CD4-positive, alpha-beta T cell treated with Interleukin-10 for 1 hour (primary cell): ENCODE results near the gene PCBP2.
"Not testable (repeated sequence)": the region's sequence is repeated elsewhere in the genome, so short reads cannot be mapped to it uniquely, and the experiment has no call there.

Source experiments
- DNase-seq: peaks from one replicate; pipeline ENCODE4 v3.0.0-alpha.2; 2020

PCBP2 gene

DNA sequence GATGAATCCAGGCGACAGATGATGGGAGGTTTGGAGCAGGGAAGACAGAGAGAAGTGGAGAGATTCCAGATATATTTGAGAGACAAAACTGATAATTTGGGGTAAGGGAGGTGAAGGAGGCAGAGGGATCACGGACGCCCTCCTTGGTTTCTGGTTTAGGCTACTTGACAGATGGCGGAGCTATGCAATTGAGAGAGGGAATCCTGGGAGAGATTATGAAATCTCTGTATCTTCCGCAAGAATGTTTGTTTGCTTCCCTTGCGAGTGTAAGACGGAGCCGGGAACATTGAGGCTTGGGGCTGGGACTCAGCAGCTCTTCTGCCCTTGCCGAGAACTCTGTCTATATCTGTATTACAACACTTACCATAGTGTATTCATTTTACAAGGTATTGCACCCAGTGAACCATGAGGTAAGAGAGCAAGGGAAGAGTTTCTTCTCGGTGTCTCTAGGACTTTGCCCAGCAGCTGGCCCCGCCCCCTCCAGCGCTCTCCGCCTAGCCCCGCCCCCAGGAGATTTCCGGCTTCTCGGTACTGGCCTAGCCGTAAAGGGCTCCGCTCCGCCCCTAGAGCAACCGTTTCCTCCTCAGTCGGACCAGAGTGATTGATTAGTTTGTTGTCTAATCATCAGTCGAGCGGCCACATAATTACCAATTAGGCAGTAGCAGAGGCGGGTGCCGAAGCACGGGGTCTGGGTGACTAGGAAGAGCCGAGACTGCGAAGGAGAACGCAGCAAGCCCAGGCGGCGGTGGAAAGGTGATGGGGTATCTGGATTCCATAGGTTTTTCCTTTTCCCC lies 10.7 kb upstream of the PCBP2 start, which contains the start of gene PRR13:
Gene PRR13, plus strand, starts transcription at position 695 of the 794 bp plus-strand sequence. CDS start 981 bp downstream, outside the sequence.
- DNase-seq = peak; percentile 99

DNA sequence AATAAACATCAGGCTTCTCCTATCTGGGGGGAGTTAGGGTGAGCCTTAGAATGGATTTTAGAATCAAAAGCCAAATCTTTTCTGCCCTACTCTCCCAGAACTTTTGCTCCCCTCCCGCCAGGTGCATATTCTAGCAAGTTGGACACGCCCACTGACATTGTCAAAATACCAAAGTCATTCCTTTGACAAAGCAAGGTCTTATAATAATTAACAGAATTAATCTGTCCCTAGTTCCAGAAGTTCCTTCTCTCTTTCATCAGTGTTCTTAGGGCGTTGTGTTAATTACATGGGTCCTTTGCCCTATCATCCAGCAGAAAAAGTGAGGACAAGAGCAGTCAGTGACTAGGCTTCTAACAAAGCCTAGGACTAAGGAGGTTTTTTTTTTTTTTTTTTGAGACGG lies 7.9 kb upstream of the PCBP2 start:
- no peak for DNase-seq

DNA sequence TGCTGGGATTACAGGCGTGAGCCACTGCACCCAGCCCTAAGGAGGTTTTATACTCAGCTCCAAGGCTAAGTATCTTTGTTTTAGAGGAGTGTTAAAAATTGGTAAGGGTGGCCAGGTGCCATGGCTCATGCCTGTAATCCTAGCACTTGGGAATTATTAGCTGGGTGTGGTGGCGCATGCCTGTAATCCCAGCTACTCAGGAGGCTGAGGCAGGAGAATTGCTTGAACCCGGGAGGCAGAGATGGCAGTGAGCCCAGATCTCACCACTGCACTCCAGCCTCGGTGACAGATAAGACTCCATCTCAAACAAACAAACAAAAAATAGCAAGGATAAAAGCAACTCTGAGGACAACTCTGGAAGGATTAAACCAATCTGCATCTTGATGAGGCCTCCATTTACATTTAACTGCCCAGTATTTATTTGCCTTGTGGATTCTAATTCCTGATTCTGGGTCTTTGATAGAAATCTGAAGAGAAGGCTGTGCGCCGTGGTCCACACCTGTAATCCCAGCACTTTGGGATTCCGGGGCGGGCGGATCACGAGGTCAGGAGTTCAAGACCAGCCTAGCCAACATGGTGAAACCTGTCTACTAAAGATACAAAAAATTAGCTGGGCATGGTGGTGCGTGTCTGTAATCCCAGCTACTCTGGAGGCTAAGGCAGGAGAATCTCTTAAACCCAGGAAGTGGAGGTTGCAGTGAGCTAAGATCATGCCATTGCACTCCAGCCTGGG lies 7.1 kb upstream of the PCBP2 start:
- not testable (repeated sequence) for DNase-seq

DNA sequence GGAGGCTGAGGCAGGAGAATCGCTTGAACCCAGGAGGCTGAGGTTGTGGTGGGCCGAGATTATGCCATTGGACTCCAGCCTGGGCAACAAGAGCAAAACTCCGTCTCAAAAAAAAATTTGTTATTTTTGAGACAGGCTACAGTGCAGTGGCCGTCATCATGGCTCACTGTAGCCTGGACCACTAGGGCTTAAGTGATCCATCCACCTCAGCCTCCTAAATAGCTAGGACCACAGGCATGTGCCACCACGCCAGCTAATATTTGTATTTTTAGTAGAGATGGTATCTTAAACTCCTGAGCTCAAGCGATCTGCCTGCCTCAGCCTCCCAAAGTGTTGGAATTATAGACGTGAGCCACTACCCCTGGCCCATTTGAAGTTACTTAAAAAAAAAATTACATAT lies 966 bp upstream of the PCBP2 start:
- no peak for DNase-seq

DNA sequence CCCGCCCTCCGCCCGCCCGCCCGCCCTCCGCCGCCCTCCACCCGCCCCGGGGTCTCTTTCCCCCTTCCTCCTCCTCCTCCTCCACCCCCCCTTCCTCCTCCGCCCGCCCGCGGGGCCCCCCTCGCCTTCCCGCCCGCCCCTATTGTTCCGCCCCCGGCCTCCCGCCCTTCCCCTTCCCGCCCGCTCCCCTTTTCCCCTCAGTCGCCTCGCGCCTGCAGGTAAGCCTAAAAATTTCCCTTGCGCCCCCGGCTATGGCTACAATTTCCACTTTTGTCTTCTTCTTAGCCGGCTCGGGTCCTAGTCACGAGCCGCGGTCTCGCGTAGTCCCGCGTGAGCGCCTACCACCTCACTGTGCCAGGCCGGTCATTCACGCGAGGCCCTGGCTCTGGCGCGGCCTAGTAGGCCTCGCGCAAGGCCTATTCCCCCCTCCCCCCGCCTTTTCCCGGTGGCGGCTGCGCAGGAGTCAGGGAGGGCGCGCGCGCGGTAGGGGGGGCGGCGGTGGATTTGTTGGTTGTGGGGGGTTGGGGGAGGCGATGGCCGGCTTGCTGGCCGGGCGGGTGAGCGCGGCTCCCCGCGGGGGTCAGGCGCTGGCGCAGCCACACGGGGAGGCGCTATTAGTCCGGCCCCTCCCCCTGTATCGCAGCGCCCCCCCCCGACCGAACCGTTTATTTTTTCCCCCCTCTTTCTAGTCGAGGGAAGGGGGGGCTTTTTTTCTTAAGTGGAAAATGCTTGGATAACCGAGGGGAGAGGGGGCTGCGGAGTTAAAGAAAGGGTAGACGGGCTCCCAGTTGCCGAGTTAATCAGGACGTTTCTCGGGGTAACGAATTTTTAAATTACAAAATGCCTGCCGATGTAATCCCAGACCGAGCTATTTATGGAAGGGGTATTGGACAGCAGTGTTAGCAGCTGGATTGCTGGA lies 516 bp downstream of the PCBP2 start:
- DNase-seq = peak; percentile 84

DNA sequence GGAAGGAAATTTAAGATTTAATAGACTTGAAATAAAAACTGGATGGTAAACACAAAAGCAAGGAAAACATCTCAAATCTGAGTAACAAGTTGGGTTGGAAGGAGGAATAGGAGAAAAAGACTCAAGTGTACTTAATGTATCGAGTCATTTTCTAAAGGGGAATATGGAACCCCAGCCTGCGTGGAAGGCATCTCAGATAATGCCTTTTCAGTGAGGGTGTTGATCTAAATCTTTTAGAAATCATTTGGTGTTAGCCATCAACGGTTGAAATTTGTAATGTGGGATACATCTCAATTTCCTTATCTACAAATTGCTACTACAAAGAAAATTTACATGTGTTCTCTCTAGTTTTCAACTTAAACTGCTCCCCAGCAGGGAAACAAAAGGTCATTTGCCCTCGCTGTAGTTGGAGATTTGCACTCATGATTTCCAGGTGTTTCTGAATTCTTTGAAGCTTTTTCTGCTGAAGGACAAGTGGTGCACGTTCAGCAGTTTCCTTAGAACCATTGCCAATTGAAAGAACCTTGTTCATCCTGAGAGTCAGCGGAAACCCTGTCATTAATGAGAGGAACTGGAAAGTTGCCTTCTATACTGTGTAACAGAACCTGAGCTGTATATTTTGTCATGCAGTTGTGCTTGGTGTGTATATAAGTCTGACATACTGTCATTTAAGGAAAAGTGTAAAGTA lies 2.2 kb downstream of the PCBP2 start:
- DNase-seq = no peak

DNA sequence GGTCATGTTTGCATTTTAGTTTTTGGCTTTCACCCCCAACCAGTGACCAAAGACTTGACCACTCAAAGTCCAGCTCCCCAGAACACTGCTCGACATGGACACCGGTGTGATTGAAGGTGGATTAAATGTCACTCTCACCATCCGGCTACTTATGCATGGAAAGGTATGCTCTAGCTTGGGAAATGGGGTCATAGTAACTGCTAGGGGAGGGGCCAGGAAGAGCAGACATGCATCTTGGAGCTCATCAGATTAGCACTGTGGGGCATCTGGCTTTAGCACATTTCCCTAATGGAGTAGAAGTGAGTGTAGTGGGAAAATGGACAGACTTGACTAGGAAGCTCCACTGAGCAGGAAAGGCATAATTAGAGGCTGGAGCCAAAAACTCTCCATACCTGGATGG lies 2.8 kb downstream of the PCBP2 start:
- no peak for DNase-seq

DNA sequence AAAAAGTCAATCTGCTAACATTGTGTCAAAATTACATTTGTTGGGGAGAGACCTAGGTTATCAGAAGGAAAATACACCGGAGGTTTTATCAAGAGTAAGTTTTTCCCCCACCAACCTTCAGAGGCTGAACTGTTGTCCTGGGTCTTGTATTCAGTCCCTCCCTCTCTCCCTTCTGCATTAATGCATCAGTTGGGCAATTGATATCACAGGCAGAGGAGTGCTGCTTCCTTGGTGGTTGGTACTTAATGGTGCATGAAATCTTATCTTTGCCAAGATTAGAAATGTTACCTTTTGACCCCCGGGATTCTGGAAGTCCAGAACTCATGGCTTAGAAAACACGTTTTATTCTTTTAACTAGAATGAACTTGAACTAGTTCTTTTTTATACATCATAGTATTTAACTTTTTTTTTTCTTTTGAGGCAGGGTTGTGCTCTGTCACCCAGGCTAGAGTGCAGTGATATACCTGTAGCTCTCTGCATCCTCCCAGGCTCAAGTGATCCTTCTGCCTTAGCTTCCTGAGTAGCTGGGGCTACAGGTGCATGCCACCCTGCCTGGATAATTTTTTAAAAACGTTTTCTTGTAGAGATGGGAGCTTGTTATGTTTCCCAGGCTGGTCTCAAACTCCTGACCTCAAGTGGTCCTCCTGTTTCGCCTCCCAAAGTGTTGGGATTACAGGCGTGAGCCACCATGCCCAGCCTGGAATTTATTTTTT lies 4.9 kb downstream of the PCBP2 start:
- no peak for DNase-seq

DNA sequence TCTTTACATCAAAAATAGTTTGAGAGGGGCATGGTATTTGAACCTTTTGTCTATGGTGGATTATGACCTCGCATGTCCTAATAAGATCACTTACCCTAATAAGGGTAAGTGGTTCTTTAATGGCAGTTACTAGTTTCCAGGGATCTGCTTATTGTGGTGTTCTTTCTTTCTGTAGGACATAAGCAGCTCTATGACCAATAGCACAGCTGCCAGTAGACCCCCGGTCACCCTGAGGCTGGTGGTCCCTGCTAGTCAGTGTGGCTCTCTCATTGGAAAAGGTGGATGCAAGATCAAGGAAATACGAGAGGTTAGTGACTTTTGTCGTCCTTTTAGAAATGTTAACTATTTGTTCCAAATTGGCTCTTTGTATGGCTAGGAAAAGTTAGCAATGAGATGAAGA lies 7.2 kb downstream of the PCBP2 start:
- DNase-seq = no peak

DNA sequence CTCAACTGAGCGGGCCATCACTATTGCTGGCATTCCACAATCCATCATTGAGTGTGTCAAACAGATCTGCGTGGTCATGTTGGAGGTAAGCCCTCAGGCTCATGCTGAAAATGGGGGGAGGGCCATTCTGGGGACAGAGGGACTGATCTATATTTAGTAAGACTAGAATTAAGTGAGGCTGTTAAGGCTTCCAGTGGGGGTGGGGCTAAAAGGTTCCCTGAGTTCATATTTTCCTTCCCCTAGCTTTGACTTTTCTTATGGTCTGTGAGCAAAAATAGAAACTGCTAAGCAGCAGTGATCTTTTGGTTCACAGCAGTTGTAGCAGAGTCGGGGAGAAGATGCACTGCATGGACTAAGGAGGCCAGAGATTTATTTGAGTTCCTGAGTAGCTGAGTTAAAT lies 9.2 kb downstream of the PCBP2 start:
- no peak for DNase-seq

DNA sequence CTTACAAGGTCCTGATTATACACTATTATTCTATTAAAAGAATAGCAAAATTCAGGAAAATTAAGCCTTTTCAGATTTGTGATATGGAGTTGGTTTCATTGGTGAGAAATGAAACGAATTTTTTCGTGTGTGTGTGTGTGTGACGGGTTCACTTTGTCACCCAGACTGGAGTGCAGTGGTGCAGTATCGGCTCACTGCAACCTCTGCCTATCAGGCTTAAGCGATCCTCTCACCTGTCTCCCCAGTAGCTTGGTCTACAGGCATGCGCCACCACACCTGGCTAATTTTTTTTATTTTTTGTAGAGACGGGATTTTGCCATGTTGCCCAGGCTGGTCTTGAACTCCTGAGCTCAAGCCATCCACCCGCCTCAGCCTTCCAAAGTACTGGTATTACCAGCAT lies 9.7 kb downstream of the PCBP2 start:
- DNase-seq = no peak

DNA sequence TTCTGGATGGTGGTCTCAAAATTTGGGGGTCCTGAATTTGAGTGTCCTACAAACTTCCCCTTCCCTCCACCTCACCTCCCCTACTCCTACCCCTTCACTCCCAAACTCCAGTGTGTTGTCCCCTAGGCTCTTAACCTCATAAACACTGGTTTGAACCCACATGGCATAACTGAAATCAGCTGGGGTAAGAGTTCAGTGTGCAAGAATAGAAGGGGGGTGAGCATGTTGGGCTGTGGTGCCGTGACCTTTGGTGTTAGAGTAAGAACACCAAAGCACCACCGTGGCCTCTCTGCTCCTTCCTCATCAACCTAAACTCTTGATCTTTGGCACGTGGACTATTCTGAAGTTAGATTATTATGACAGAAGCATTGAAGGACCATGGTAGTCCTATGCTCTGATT lies 11.0 kb downstream of the PCBP2 start:
- no peak for DNase-seq

DNA sequence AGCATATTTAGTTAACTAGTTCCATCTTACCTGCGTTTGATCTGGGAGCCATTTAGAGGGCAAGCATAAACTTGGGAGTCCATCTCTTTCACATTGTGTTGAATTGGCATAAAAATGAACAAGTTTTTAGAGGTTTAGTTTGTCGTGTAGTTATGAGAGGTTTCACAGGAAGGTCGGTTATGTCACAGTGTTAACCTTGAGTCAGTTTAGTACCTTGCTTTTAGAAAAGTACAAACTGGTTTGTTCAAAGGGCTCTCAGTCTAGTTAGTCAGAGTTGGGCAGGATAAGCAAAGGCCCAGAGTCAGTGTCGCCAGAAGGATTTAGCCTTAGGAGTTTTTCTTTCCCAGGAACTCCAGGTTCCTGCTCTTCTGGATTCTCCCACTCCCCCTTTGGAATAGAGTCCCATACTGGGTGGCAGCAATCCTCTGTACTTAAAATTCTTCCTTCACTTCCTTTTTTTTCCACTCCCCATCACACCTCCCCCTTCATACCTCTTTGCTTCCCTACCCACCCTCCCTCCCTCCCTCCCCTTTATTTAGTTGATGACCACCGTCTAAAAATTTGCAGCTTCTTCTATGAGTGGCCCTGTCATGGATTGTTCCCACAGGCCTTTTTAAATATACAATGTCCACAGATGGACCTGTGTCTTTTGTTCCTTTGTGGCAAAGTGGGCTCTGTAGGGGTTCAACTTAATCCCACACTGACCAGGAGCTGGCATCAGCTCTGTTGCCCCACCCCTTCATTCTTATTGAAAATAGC lies 12.1 kb downstream of the PCBP2 start:
- no peak for DNase-seq

DNA sequence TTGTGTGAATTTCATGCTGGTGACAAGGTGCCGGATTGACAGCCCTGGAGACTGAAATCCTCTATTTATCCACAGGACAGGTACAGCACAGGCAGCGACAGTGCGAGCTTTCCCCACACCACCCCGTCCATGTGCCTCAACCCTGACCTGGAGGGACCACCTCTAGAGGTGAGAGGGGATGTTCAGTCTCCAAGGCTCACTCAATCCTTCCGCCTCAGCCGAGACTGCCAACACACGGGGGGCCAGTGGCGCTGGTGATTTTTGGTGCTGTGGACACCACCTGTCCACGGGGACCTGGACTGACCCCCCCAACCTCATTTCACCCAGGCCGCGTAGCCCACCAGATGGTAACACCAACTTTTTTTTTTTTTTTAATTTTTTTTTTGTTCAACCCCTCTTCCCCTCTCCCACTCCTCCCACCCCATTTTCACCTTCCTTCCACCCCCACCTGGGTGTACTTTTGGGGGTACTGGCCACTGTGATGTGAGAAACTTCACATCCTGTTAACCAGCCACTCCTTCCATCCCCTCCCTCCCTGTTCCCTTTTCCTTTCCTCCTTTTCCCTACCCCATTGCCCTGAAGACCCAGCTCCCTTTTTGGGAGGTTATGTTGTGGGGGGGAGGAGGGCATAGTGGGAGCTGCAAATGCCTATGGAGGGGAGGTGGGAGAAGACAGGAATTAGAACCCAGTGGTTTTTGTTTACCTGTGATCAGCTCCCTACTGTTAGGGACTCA lies 12.9 kb downstream of the PCBP2 start:
- DNase-seq = no peak

DNA sequence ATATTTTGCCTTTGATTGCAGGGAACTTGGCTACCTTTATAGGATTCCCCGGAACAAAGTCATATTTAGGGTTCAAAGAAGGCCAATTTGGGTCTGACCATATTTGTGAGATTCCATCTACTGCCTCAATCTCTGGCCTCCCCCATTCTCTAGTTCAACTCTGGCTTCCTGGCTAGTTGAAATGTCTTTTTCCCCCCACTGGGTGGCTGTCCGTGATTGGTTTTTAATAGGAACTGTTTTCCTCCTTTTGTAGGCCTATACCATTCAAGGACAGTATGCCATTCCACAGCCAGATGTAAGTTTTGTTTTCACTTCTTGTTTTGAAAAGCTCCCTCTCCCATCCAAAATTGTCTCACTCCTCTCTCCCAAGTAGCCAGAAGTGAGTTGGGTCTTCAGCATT lies 13.8 kb downstream of the PCBP2 start:
- DNase-seq = no peak

DNA sequence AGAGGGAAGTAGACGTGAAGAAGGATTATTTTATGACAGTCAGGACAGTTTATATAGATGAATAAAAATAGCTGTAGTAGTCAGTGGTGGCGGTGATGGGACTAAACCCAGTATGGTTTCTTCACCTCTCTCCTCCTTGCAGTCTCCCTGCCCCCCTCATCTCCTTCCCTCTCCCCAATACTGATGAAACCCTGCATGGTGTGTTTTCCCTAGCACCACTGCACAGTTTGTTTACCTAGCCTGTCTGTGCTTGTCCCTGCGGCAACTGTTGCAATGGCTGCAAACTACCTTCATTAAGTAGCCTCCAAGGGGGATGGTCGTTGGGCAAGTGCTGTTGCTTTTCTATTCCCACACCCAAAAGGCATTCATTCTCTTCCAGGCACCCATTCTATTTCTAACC lies 14.7 kb downstream of the PCBP2 start:
- DNase-seq = no peak

DNA sequence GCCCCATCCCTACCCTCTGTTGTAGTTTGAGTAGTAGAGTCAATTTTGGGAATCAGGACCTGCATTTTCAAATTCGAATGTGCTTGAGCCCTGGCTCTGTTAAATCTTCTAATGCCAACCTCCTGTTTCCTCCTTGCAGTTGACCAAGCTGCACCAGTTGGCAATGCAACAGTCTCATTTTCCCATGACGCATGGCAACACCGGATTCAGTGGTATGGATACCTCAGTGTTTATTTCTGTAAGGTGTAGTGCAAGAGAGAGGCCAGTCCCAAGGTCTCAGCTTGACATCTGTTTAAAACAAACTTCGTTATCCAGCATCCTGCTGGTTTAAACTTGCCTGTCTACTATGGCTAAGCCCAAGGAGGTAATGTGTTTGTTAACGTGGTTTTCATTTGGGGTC lies 15.2 kb downstream of the PCBP2 start:
- DNase-seq = no peak

DNA sequence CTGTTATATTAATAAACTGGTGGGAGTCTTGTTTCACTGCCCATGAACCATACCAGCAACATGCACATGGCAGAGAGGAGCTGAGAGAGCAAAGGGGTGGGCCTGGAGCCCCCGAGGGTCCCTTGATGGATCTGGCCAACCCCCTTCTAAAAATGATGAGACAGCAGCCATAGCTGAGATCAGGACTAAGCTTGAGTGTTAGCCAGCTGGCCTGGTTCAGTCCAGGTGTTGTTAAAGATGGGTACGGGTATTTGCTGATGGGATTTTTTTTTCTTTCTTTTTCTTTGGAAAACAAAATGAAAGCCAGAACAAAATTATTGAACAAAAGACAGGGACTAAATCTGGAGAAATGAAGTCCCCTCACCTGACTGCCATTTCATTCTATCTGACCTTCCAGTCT lies 16.0 kb downstream of the PCBP2 start:
- no peak for DNase-seq

DNA sequence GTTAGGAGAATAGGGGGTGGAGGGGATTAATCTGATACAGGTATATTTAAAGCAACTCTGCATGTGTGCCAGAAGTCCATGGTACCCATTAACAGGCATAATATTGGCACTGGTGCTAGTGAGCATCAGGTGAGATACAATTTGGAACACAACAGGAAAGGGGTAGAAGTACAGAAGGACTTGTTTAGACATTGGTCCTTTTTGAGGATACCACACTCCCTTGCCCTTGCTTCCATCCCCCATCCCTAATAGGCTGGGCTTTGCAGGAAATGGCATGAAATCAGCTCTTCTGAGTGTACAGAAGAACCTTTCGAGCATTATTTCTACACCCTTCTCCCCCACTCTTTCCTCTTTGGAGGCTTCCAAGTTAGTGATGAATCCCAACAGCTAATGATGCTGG lies 16.4 kb downstream of the PCBP2 start:
- DNase-seq = no peak

DNA sequence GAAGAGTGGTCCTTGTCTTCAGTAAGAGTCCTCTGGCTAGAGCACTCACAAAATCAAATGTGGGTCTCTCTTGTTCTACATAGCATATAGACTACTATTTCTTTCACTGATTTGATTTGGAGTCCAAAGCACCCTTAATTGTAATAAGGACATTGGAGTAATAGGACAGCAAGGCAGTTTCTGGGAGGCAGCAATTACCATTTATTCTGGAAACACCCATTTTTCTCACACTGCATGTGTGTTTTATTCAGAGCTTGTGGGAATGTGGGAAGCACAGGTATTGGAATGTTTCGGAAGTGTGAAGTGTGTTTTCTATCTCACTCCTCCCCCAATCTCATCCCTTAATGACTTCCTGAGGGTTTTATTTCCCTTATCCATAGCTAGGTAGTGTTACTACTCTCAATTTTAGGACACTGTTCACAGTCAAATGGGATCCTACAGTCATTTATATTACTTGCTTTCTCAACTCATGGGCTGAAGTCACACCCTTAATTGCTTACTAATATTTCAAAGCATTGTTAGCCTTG lies 20.2 kb downstream of the PCBP2 start:
- no peak for DNase-seq
